Measurements from ENCODE around the gene PGAM2.

Gene PGAM2

GRCh38 chr7:44018857-44019807 lies 46.2 kb downstream of the PGAM2 start (continued):
- peak; percentile 83 for TF ChIP-seq ZNF629 (tag by site-specific recombination; IDR thresholded peaks at IDR 0.05)
- peak; percentile 93 for TF ChIP-seq GLIS2 (tag by site-specific recombination; IDR thresholded peaks at IDR 0.05)
- peak; percentile 80 for TF ChIP-seq ZNF2 (tag by site-specific recombination; IDR thresholded peaks at IDR 0.05)
- TF ChIP-seq INSM2 (tag by site-specific recombination; IDR thresholded peaks at IDR 0.05), result peak; percentile 47; the same call in 1 of the 2 replicates
- TF ChIP-seq CTCF (tag by site-specific recombination; IDR thresholded peaks at IDR 0.05), result peak; percentile 97
- peak; percentile 35; the same call in 1 of the 2 replicates for TF ChIP-seq YY1 (tag by site-specific recombination; IDR thresholded peaks at IDR 0.05)
- TF ChIP-seq ZNF324 (tag by site-specific recombination; IDR thresholded peaks at IDR 0.05), result peak; percentile 62; the same call in 1 of the 2 replicates
- TF ChIP-seq ZXDB (tag by site-specific recombination; IDR thresholded peaks at IDR 0.05), result peak; percentile 91
- peak; percentile 24; the same call in 1 of the 2 replicates for TF ChIP-seq ZNF623 (tag by site-specific recombination; IDR thresholded peaks at IDR 0.05)
- TF ChIP-seq KLF9 (tag by site-specific recombination; IDR thresholded peaks at IDR 0.05; ENCODE audit: low read depth), result 0 out of 2 replicates have a peak, but pooled peaks have one; percentile 42
- peak; percentile 17; the same call in 1 of the 2 replicates for TF ChIP-seq ZNF558 (tag by site-specific recombination; IDR thresholded peaks at IDR 0.05)
- TF ChIP-seq ZSCAN30 (tag by site-specific recombination; IDR thresholded peaks at IDR 0.05), result peak; percentile 88; the same call in 1 of the 2 replicates
- peak; percentile 90 for TF ChIP-seq ZFP37 (tag by site-specific recombination; IDR thresholded peaks at IDR 0.05)
- TF ChIP-seq ZNF366 (tag by site-specific recombination; conservative IDR thresholded peaks at IDR 0.05), result 0 out of 2 replicates have a peak, but pooled peaks have one; percentile 27
- peak; percentile 92 for TF ChIP-seq ZNF660 (tag by site-specific recombination; IDR thresholded peaks at IDR 0.05)
- 0 out of 2 replicates have a peak, but pooled peaks have one; percentile 20 for TF ChIP-seq ZNF184 (tag by site-specific recombination; IDR thresholded peaks at IDR 0.05)
- peak; percentile 45 for TF ChIP-seq ZNF121 (tag by site-specific recombination; IDR thresholded peaks at IDR 0.05)
- TF ChIP-seq ZNF10 (tag by site-specific recombination; IDR thresholded peaks at IDR 0.05), result 0 out of 2 replicates have a peak, but pooled peaks have one; percentile 17
- peak; percentile 69 for TF ChIP-seq SP3 (tag by site-specific recombination; IDR thresholded peaks at IDR 0.05)
- TF ChIP-seq EGR2 (tag by site-specific recombination; IDR thresholded peaks at IDR 0.05; ENCODE audit: low read depth), result peak; percentile 59
- TF ChIP-seq ZNF341 (tag by site-specific recombination; IDR thresholded peaks at IDR 0.05; ENCODE audit: low read depth), result peak; percentile 72
- peak; percentile 86 for TF ChIP-seq ZBTB10 (tag by site-specific recombination; IDR thresholded peaks at IDR 0.05)
- peak; percentile 73 for TF ChIP-seq ZEB2 (tag by site-specific recombination; IDR thresholded peaks at IDR 0.05)
- TF ChIP-seq ZNF639 (tag by site-specific recombination; IDR thresholded peaks at IDR 0.05), result peak; percentile 83
- peak; percentile 73 for TF ChIP-seq ZBTB48 (tag by site-specific recombination; IDR thresholded peaks at IDR 0.05)
- TF ChIP-seq ZBTB26 (tag by site-specific recombination; optimal IDR thresholded peaks at IDR 0.05), result peak; percentile 74
- peak; percentile 51 for TF ChIP-seq ZNF398 (tag by site-specific recombination; IDR thresholded peaks at IDR 0.05)
